IMR-90 (cell line): ENCODE results near the gene SPAG16. TPM values are rescaled to one million over a fixed set of nuclear protein-coding genes. Genes with fewer than 3 reads are reported as not detected.

Experiments
- ATAC-seq: fragments of 200-7000 bp; cut with Tn5 transposase; 2 replicates; pipeline ENCODE4 v1.9.1; 2020; ENCODE audit warnings: low read depth, mild to moderate bottlenecking, moderate library complexity
- BruUV-seq: library from RNA; stranded (reverse); fragments of 400-500 nt; replicated peaks from 2 replicates; lab custom pipeline; 2021; lab: Mats Ljungman, UMichigan
- CTCF ChIA-PET: fragments of 300-600 bp; formaldehyde crosslinking; extraction: SDS; loops from one replicate; lab custom pipeline; 2021; ENCODE audit warnings: antibody characterized with exemption; lab: Yijun Ruan, JAX
- POLR2A ChIA-PET: fragments of 300-600 bp; sonication (Branson Sonifier 250); formaldehyde crosslinking; loops from one replicate; lab custom pipeline; 2022; ENCODE audit warnings: antibody characterized with exemption; ENCODE audit not compliant: unreplicated experiment; lab: Charles Lee
- DNase-seq: peaks from one replicate; pipeline ENCODE4 v3.0.0; 2013
- H2AFZ ChIP-seq: replicated peaks from 2 replicates; pipeline ENCODE3; 2013; ENCODE audit warnings: low read length, mild to moderate bottlenecking; ENCODE audit not compliant: poor library complexity
- H2AK5ac ChIP-seq: 2 replicates; pipeline ENCODE4 v1.6.1; 2013; ENCODE audit warnings: low read depth, low read length, inconsistent platforms
- H2AK9ac ChIP-seq: replicated peaks from 2 replicates; pipeline ENCODE3; 2013; ENCODE audit warnings: mild to moderate bottlenecking, low read depth, low read length, moderate library complexity; ENCODE audit not compliant: poor library complexity
- H2BK120ac ChIP-seq: 2 replicates; pipeline ENCODE4 v1.6.1; 2013; ENCODE audit warnings: low read depth, low read length, inconsistent platforms
- H2BK15ac ChIP-seq: 3 replicates; pipeline ENCODE4 v1.6.1; 2013; ENCODE audit warnings: low read depth, low read length, inconsistent platforms
- H2BK20ac ChIP-seq: 2 replicates; pipeline ENCODE4 v1.6.1; 2013; ENCODE audit warnings: low read depth, mild to moderate bottlenecking, inconsistent platforms, low read length, moderate library complexity
- H2BK5ac ChIP-seq: 2 replicates; pipeline ENCODE4 v1.6.1; 2013; ENCODE audit warnings: mild to moderate bottlenecking, low read depth, low read length, inconsistent platforms; ENCODE audit not compliant: poor library complexity, severe bottlenecking
- H3K14ac ChIP-seq: replicated peaks from 2 replicates; pipeline ENCODE4 v1.6.1; 2013; ENCODE audit warnings: low read depth, low read length, inconsistent platforms
- H3K18ac ChIP-seq: 2 replicates; pipeline ENCODE4 v1.6.1; 2013; ENCODE audit warnings: low read depth, low read length, control low read depth
- H3K23ac ChIP-seq: 2 replicates; pipeline ENCODE4 v1.6.1; 2013; ENCODE audit warnings: low read depth, low read length, inconsistent platforms
- H3K27ac ChIP-seq: 2 replicates; pipeline ENCODE4 v1.5.1; 2013; ENCODE audit warnings: mild to moderate bottlenecking, control low read depth, low read length; ENCODE audit not compliant: insufficient read depth
- H3K27me3 ChIP-seq: 2 replicates; pipeline ENCODE4 v1.6.1; 2013; ENCODE audit warnings: low read length; ENCODE audit not compliant: control insufficient read depth, insufficient read depth
- H3K36me3 ChIP-seq: 2 replicates; pipeline ENCODE4 v1.6.1; 2013; ENCODE audit warnings: low read length, mixed read lengths; ENCODE audit not compliant: control insufficient read depth, insufficient read depth
- H3K4ac ChIP-seq: 2 replicates; pipeline ENCODE4 v1.6.1; 2013; ENCODE audit warnings: low read depth, low read length, inconsistent platforms
- H3K4me1 ChIP-seq: 2 replicates; pipeline ENCODE4 v1.6.1; 2013; ENCODE audit warnings: low read length, mixed read lengths; ENCODE audit not compliant: control insufficient read depth, insufficient read depth
- H3K4me2 ChIP-seq: 2 replicates; pipeline ENCODE4 v1.6.1; 2013; ENCODE audit warnings: low read depth, mild to moderate bottlenecking, control low read depth, low read length, moderate library complexity
- H3K4me3 ChIP-seq: 2 replicates; pipeline ENCODE4 v1.5.1; 2013; ENCODE audit warnings: low read depth, mild to moderate bottlenecking, control low read depth, low read length, moderate library complexity; ENCODE audit not compliant: insufficient read depth
- H3K56ac ChIP-seq: 2 replicates; pipeline ENCODE4 v1.6.1; 2013; ENCODE audit warnings: low read length, inconsistent platforms; ENCODE audit not compliant: insufficient read depth; ENCODE audit errors: extremely low read depth
- H3K79me1 ChIP-seq, 2 experiments: 2 replicates each; pipeline ENCODE4 v1.6.1; 2013; ENCODE audit warnings: low read length in 2 of 2, inconsistent platforms in 1 of 2, low read depth in 1 of 2
- H3K9ac ChIP-seq: 2 replicates; pipeline ENCODE4 v1.6.1; 2013; ENCODE audit warnings: low read depth, low read length, control low read depth
- H3K9me1 ChIP-seq: 2 replicates; pipeline ENCODE4 v1.6.1; 2013; ENCODE audit warnings: low read length, inconsistent platforms; ENCODE audit not compliant: insufficient read depth
- H3K9me3 ChIP-seq: 2 replicates; pipeline ENCODE4 v1.6.1; 2013; ENCODE audit warnings: low read length; ENCODE audit not compliant: control insufficient read depth, insufficient read depth
- H4K20me1 ChIP-seq: 2 replicates; pipeline ENCODE4 v1.6.1; 2013; ENCODE audit warnings: low read length, inconsistent platforms; ENCODE audit not compliant: insufficient read depth
- H4K5ac ChIP-seq: 2 replicates; pipeline ENCODE4 v1.6.1; 2013; ENCODE audit warnings: mild to moderate bottlenecking, low read depth, low read length, control low read depth
- H4K8ac ChIP-seq, 2 experiments: 2 replicates each; pipeline ENCODE4 v1.6.1; 2013; ENCODE audit warnings: low read depth in 2 of 2, low read length in 2 of 2, control low read depth in 1 of 2, inconsistent platforms in 1 of 2
- H4K91ac ChIP-seq: 2 replicates; pipeline ENCODE4 v1.6.1; 2013; ENCODE audit warnings: low read depth, low read length, inconsistent platforms; ENCODE audit not compliant: insufficient read depth
- ELK1 ChIP-seq: fragments of 150-350 bp; IDR thresholded peaks from 2 replicates; pipeline ENCODE4 v1.6.1; 2016; ENCODE audit warnings: low read depth, mild to moderate bottlenecking, low read length, moderate library complexity, borderline replicate concordance
- POLR2A ChIP-seq: IDR thresholded peaks from 2 replicates; pipeline ENCODE4 v1.6.1; 2012; ENCODE audit warnings: mild to moderate bottlenecking, low read depth, low read length
- WGBS, 2 experiments: methylation state at CpG; one replicate each; pipeline versions ENCODE4 v1.1.5 to v1.1.7; 2013; ENCODE audit warnings: missing lambda C conversion rate in 2 of 2; ENCODE audit not compliant: insufficient read length in 1 of 2; ENCODE audit errors: extremely low coverage in 2 of 2; 5-methylcytosine and 5-hydroxymethylcytosine counted together
- dilution Hi-C: fragments of 300-500 bp; cut with HindIII; formaldehyde crosslinking; loops from one replicate; pipeline ENCODE4 v1.14.3; 2018; ENCODE audit warnings: low sequenced_read_pairs; ENCODE audit not compliant: unreplicated experiment
- in situ Hi-C: fragments of 300-500 bp; cut with MboI; formaldehyde crosslinking; loops from 3 replicates; pipeline ENCODE4 v1.14.3; 2019; ENCODE audit warnings: low sequenced_read_pairs, inconsistent platforms, mixed read lengths
- intact Hi-C: fragments of 100-400 bp; cut with micrococcal nuclease; formaldehyde crosslinking; loops from 2 replicates; pipeline ENCODE4 v1.10.0; 2022
- polyA plus RNA-seq, 3 experiments: library from polyadenylated mRNA; depleted of rRNA; stranded (reverse); fragments of >200 nt; gene quantifications; 2 replicates each; pipeline ENCODE4 v1.2.3, GENCODE V29; 2012; ENCODE audit warnings: low replicate concordance in 1 of 3
- total RNA-seq: library from RNA; depleted of rRNA; stranded (reverse); fragments of >200 nt; gene quantifications from 2 replicates; pipeline ENCODE4 v1.2.3, GENCODE V29; 2012

SPAG16 gene
- total and polyA plus RNA-seq, 2 of the 4 experiments (the other 2 are of a cell fraction): 7.3 to 13.5 TPM

GRCh38 chr2:213627054-213627710 lies 342.9 kb downstream of the SPAG16 start:
- Histone ChIP-seq H3K56ac (no peak overlapping the region), H3K14ac (no peak overlapping the region), H3K9me3 (peaks cover 7% of the 10 kb centered on the region), H4K20me1 (no peaks in the 10 kb centered on the region), H2BK20ac (no peak overlapping the region), H3K9ac (no peak overlapping the region), H4K91ac (no peak overlapping the region), H2AK5ac (no peak overlapping the region), H2BK15ac (no peak overlapping the region), H2BK5ac (no peak overlapping the region), H3K27ac (no peak overlapping the region), H3K4ac (no peak overlapping the region), H2BK120ac (no peak overlapping the region), H3K79me1 (no peaks in the 10 kb centered on the region), H3K4me2 (no peak overlapping the region), H3K9me1 (no peaks in the 10 kb centered on the region), H3K36me3 (no peaks in the 10 kb centered on the region), H3K27me3 (no peaks in the 10 kb centered on the region), H3K23ac (no peak overlapping the region), H2AFZ (no peak overlapping the region), H3K4me1 (no peaks in the 10 kb centered on the region), H4K8ac (no peak overlapping the region), H2AK9ac (no peak overlapping the region), H3K4me3 (no peak overlapping the region), H3K18ac (no peak overlapping the region), H4K5ac (no peak overlapping the region)
- ATAC-seq (no peak), DNase-seq (no peak)
- no peak for TF ChIP-seq ELK1
- no peak for TF ChIP-seq POLR2A
- no TSS peak for BruUV-seq
- dilution Hi-C loops (no loop called here), in situ Hi-C loops (no loop called here), intact Hi-C loops (no loop called here)
- POLR2A ChIA-PET: no interaction called here
- CTCF ChIA-PET: no interaction called here
- WGBS, 2 experiments: no CpG with 5 or more reads among the region's 5 CpGs
